Activated CD4-positive, alpha-beta T cell treated with anti-CD3 and anti-CD28 coated beads, Interleukin-2, amount 50 U/mL, for 48 hours (primary cell): ENCODE results near the gene NRG3.
"Not testable (repeated sequence)": the region's sequence is repeated elsewhere in the genome, so short reads cannot be mapped to it uniquely, and the experiment has no call there.

Experiments used
- DNase-seq, 2 experiments: peaks; one replicate each; pipeline ENCODE4 v3.0.0-alpha.2; 2020

Gene NRG3

DNA sequence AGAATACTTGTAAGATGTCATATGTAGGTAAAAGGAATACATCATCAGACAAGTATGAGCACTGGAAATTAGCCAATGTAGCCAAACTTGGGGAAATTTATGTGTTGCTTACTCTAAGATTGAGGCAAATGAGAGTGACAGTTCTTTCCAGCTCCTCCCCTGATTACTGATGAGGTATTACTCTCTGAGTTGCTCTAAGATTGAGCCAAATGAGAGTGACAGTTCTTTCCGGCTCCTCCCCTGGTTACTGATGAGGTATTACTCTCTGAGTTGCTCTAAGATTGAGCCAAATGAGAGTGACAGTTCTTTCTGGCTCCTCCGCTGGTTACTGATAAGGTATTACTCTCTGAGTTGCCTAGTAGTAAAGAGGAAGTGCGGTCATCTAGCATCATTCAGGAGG, 435.8 kb downstream of the NRG3 start:
- DNase-seq: no peak

DNA sequence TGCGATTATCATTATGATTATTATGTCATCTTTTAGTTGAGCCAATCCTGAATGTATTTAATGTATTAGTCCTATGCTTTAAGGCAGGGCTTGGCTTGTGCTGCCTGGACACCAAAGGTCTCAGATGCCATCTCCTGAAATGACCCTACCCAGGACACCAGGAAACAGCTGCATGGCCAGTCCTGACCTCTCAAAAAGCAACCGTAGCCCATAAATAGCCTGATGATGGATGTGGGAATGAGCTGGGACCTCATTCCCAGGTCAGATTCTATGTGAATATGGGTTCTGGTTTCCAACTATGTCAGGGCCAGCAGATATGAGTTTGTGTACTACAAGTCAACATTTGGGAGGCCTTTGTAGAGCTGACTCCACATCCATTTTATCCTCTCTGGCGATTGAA, 438.4 kb downstream of the NRG3 start:
- DNase-seq: no peak

DNA sequence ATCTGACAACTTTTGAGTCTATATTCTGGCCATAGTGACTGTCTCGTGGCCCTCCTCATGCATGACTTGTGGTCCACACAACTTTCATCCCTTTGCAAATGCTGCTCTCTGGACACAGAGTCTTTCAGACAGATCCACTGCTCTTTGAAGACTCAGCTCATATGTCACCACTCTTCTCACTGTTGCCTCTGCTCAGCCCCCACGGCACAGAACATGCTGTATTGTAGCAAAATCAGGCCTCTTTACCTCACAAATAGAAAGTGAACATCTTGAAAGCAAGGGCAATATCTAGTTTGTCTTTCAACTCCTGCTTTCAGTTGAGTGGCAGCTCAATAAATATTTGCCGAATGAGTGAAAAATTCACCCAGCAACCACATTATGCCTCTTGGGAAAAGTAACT, 443.5 kb downstream of the NRG3 start:
- DNase-seq: no peak

DNA sequence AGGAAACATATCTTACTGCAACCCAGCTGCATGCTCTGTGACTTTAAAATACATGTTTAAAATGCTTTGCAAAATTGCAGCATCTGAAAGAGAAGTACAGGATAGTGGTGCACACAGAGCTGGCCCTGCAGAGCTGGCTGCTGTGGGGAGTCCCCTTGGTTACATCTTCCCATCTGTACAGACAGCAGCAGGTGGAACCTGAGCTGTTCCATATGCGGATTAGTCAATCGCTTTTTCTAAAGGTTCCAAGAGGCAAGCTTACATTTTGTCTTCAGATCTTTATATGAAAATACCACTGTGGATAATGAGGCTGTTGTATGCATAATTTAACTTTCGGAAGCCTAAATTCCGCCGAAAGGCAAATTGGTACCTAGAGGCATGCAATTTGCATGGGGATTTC, 444.1 kb downstream of the NRG3 start:
- DNase-seq: no peak

DNA sequence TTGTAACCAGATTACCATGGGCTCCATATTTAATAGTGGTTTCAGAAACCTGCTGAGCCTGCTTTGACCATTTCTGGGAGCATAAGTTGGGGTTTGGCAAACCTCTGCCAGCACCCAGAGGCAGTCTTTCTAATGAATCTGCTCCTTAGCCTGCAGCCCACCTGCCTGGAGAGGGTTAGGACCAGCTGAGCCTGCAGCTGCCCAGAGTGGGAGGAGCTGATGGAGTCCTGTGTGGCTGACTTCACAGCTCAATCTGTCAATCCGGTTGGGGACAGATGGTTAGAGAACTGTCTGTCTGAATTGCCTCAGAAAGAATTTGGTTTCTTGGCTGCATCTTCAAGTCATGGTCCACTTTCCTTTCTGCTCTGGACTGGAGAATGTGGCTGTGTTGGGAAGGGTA, 444.6 kb downstream of the NRG3 start:
- no peak for DNase-seq

DNA sequence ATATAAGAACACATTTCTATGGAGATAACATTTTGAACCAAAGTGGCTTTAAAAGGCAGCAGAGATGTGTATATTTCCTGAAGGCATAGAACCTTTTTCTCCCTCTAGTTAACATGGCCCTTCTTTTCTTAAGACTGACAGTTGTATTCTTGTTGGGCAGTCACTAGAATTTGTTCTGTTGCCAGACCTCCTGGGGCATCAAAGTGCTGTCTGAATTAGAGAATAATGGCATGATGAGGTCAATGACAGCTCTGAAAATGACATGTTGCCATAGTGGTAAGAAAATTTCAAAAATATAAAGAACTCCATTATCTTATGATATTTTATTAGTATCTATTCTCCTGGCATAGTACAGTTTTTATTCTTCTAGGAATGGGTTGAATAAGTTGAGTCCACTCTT, 446.7 kb downstream of the NRG3 start:
- DNase-seq: no peak

DNA sequence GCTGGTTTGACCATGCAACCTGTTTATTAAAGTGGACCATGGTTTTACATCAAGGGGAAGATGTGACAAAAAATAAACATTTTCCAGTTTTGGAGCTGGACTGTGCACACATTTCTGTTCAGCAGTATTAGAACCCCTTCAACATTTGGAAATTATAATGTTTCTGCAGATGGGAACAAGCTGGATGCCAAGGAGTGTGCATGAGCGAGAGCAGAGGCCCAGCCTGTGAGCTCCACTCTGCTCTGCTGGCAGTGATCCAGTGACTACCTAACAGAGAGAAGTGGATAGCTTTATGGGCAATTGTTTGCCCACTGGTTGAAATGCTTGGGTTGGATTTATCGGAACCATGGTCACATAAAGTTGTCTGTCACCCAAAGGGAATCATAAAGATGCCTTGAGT, 456.7 kb downstream of the NRG3 start:
- DNase-seq: no peak

DNA sequence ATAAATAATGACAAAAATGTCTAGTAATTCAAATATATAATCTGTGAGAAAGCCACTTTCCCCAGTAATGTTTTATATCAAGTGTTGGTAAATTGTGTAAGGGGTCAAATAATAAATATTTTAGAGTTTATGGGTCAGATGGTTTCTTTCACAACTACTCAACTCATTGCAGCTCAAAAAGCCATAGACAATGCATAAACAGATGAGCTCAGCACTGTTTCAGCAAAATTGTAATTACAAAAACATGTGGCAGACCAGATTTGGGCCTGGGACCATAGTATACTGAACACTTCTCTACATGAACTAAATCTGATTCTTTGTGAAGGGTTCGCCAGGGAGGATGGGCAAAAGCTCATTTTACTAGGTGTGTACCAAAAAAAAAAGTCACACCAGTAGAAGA, 460.8 kb downstream of the NRG3 start:
- DNase-seq: no peak

DNA sequence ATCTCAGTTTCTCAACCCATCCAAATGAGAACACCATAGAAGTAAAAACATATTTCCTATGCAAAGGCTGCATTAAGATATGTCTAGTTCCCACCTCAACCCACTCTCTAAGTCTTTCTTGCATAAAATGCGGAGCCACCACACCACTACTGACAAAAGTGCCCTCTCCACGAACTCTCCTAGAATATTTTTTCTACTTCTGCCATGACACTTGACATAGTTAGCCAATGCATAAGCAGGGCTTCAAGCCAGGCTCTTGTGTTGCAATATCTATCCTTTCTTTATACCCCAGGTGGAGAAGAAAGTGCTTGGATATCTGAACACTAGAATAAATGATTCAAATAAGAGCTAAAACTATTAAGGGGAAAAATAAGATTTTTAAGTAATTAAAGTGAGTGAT, 465.2 kb downstream of the NRG3 start:
- DNase-seq: no peak

DNA sequence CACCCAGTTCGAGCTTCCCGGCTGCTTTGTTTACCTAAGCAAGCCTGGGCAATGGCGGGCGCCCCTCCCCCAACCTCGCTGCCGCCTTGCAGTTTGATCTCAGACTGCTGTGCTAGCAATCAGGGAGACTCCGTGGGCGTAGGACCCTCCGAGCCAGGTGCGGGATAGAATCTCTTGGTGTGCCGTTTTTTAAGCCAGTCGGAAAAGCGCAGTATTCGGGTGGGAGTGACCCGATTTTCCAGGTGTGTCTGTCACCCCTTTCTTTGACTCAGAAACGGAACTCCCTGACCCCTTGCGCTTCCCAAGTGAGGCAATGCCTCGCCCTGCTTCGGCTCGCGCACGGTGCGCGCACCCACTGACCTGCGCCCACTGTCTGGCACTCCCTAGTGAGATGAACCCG, 474.6 kb downstream of the NRG3 start:
- not testable (repeated sequence) for DNase-seq

DNA sequence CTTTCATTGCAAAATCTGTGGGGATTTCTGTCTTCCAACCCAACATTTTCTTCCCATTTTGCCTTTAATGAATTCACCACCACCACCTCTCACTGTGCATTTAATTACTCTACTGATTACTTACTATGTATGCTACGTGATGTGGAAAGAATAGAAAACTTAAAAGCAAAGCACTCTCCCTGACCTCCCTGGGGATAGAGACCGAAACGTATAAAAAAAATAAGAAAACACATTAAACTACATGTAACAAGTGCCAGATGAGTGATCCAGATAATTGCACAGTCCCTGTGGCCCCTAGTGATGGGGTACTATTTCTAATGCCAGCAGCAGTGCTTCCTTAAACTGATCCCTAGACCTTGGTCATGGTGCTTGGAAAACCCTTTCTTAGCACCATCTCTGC, 478.4 kb downstream of the NRG3 start:
- no peak for DNase-seq

DNA sequence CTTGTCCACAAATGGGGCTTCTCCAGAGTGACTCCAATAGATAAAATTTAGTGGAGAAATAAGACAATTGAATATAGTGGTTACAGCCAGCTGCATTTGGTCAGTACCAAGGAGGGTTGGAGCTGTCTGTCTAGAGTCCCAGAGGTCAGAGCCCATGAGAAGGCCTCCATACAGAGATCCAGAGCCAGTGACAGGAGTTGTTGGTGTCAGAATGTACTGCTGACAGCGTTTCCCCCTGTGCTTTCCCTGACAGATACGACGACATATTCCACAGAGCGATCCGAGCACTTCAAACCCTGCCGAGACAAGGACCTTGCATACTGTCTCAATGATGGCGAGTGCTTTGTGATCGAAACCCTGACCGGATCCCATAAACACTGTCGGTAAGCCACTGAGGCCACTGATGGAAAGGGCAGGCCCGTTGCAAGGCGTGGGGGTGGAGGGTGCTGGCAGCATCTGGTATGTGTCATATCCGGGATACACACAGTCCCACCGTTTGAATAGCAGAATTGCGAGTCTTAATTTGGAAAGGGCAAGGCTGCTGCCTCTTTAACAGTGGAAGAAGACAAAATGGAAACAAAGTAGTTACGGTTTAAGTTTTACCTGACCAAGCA, 483.6 kb downstream of the NRG3 start:
- no peak for DNase-seq

DNA sequence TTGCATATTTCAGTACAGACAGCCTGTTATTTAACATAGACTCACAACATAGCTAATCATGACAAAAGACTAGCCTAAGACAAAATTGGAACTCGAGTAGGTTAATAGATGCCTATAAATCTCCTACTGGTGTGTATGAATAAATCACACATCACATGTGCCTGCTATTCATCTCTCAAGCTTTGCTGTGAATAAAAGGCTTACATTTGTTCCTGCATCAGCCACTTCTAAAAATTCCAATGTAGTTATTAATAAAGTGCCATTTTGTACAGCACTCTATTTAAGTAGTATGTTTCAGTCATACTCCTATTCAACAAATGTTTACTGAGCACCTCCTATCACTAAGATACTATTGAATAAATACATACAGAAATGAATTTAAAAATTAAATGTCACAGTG, 486.3 kb downstream of the NRG3 start:
- DNase-seq: no peak

DNA sequence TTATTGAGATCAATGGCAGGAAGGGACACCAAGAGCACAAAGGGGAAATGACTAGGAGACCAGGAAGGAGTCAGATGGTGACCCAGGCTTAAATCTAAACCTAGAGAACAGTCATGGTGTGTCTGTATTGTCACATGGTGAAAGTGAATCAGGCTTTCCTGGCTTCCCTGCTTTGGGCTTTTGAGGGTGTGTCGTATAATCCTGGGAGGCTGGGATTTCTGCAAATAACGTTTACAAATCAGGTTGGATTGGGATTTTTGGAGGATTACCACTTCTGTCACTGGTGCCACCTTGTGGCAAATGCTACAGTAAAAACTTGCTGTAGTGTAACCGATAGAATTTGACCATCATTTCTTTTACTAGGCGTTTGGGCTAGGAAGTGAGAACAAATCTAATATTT, 502.6 kb downstream of the NRG3 start:
- DNase-seq: no peak

DNA sequence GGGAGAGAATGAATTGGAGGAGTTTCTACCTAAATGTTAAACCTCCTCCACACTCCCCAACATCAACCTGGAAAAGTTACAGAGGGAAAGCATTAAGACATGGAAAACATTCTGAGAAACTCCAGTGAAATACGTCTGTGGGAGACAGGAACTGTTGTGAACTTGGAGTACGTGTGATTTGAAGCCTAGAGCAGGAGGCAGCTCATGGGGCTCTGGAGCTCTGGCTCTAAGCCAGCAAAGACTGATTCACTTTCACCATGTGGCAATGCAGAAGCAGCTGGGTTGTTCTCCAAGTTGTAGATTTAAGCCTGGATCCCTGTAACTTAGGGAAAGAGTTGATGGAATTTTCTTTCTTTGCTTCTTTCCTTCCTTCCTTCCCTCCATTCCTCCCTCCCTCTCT, 503.2 kb downstream of the NRG3 start:
- DNase-seq: no peak

DNA sequence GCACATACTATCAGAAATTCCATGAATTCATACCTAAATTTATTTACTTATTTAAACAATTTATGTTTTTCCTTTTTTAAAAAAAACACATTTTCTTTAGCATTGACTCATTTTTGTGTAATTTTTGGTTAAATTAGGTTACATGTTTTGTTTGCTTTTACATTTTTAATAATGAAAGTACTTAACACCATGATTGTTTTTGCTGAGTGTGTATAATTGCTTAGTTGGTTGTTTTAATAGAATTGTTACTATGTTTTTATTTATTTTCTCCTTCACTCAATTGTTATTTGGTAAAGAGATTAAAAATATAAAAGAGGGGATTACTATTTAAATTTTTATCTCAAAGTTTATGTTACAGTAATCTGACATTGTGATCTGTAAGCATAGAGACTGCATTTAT, 508.4 kb downstream of the NRG3 start:
- no peak for DNase-seq

DNA sequence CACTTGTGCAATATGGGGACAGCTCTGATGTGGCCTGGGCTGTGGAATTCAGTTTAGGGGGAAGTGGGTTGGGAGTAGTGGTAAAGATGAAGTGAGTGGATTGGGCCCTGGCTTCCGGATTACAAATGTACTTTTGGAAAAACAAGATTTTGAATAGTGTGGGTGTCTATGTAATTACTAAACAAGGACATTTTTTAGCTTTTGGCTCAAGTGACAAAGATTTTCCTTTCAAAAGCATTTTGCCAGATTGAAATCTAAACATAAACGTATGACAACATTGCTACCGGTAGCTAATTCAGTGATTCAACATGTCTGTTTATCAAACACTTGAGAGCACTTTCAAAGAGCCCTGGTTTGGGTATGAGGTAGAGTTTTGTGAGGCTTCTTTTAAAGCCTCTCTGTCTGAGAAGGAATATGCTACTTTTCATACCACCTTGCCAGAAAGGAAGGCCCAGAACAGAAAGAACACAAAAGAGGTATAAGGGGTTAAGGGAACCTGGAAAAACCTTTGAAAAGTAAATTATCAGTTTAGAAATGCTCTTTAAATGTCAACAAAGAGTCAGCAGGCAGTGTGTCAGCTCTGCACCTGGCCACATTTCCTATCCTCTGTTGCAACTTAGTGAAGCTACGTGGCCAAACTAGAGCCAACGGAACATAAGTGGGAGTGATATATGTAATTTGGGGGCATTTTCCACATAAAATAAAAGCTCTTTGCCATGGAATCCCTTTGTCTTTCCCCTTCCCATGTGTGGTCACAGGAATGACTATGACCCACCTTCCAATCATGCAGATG, 516.1 kb downstream of the NRG3 start:
- DNase-seq: no peak

DNA sequence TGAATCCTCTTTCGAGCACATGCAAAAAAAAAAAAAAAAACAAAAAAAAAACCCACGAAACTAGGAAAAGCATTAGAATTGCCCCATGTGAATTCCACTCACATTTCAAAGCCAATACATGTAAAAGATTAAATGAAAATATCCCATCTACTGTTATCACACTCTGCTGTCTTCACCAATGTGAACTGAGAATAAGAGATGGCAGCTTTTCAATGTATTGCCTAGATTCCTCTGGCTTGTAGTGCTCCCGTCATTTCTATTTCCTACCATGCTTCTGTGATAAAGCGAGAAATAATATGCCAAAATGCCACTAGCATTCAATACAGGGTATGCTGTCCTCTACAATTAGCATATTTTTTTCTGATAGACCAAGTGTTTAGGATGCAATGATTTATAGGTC, 517.0 kb downstream of the NRG3 start:
- DNase-seq: no peak

DNA sequence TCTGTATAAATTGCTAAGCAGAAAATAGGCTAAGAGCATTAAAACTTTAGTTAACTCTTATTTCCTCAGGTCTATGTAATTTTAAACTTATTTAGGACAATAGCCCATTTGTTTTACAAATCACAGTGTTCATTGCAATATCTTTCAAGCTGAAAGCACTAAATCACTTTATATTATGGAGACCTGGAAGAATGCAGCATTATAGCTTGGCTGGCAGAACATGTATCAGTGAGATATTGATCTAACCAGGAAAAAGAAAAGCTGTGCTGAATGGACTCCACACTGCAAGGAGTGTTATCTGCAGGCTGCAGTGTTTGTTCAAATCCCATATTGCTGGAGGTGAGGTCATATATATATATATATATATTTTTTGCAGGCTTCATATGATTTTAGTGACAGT, 517.5 kb downstream of the NRG3 start:
- no peak for DNase-seq

DNA sequence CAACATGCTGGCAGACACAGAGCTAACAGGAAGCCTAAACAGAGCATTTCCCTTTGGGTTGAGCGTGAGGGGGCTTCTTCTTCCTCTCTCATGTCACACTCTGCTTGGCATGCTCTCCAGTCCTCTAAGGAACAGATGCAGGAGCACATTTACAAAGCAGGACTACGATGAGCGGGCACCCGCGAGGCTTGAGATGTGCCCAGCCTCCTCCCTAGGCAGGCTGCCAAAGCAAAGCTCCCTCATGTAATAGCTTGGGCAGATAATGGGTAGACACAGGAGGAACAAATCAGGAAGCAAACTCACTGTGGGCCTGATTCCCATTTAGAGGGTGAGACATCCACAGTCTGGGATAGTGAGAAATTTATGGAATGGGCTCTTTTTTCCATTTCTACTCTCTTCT, 519.1 kb downstream of the NRG3 start:
- no peak for DNase-seq

DNA sequence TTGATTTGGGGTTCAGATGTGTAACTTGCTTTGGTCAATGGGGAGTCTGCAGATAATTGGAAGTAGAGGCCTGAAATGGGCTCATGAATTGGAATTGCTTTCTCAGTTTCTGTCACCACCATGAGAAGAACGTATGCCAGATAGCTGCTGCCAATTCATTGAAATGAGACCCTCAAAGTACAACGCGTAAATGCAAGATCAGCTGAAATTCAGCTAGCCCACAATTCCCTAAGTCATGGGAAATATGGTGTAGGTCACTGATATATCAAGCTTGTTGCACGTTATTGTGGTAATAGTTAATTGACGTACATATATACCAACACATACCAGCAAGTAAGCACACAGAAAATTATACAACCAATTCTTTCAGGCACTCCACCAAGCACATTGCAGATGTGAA, 520.0 kb downstream of the NRG3 start:
- DNase-seq: no peak

DNA sequence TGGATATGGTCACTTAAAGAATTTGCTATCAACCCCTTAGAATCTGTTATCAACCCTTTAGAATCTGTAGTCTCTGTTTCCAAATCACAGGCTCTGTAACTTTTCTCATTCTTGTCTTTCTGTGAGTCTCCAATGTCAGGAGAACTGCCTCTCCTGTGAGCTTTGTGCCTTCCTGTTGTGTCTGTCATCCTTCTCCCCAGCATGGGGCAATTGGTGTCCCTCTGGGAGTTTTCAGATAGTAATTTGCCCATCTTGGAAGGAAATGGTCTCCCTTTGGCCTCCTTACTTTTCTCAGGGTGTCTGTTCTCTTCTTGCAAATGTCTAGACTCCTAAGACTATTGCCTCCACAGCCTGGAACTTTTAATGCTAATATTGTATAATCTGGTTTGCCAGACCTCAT, 521.9 kb downstream of the NRG3 start:
- DNase-seq: no peak

DNA sequence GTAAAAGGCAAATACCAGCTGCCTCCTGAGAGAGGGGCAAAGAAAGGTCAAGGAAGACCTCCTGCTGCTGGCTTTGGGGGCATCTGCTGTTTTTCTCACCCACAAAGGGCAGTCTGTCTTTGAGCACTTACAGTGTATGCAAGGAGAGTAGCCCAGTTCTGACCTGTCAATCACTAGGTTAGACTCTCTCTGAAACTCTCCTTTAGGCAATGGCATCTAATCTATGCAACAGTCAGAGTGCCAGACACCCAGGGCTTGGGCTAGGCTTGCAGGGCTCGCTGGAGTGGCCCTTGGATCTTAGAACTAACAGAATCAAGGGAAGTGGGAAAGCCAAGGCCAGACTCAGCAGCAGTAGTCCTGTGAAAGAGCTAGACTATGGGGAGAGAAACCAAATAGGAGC, 522.9 kb downstream of the NRG3 start:
- DNase-seq: no peak

DNA sequence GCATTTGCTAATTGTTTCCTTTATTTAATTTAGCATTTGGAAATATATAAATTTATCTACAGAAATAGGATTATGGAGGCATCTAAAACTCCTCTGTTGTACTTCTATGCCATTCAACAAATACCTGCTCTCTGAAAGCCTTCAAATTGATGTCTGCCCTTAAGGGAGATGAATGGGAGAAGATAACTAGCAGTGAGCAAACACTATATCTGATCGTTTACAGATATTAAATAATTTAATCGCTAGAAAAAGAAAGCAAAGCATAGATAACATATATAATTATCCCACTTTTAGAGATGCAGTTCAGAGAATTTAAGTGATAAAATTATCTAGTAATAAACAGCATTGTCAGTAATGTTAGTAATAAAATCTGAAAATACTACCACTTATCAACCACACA, 524.9 kb downstream of the NRG3 start:
- no peak for DNase-seq

DNA sequence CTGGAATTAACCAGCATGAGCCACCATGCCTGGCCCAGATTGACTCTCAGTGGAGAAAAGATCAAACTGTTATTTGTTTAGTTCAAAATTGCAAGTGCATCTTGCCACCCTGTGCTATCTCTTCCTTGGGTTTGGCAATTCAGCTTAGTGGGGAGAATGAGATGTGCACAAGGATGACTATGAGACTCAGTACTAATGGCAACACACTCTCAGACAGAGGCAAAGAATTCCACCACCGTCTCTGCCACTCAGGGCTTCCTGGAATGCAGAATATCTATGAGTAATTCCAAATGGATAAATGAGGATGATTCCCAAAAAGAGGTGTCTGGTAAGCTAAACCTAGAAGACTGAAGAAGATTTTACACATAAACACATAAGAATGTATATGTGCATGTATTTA, 525.8 kb downstream of the NRG3 start:
- DNase-seq: no peak
